ENCODE measurements around the gene UBXN1.
"Not testable (repeated sequence)": the region's sequence is repeated elsewhere in the genome, so short reads cannot be mapped to it uniquely, and the experiment has no call there.

Gene UBXN1

DNA sequence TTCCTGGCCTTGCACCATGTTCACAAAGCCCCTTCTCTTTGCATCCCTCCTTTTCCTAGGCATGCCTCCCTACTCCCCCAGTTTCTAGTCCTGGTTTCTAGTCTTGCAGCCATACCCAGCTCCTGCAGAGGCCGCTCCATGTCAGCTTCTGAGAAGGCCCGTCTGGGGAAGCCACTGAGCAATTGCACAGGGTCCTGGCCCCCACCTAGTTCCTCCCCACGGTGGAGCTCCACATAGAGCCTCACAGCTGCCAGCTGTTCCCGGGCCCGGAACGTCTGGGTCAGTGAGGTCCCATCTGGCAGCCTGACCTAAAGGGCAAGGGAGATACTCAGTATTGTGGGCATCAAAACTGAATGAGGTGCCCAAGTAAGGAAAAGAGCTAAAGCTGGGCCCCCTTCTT, 2.2 kb downstream of the UBXN1 start:
- no peak for DNase-seq (ENCODE audit: low spot score)
- TF ChIP-seq, protein P1, sequence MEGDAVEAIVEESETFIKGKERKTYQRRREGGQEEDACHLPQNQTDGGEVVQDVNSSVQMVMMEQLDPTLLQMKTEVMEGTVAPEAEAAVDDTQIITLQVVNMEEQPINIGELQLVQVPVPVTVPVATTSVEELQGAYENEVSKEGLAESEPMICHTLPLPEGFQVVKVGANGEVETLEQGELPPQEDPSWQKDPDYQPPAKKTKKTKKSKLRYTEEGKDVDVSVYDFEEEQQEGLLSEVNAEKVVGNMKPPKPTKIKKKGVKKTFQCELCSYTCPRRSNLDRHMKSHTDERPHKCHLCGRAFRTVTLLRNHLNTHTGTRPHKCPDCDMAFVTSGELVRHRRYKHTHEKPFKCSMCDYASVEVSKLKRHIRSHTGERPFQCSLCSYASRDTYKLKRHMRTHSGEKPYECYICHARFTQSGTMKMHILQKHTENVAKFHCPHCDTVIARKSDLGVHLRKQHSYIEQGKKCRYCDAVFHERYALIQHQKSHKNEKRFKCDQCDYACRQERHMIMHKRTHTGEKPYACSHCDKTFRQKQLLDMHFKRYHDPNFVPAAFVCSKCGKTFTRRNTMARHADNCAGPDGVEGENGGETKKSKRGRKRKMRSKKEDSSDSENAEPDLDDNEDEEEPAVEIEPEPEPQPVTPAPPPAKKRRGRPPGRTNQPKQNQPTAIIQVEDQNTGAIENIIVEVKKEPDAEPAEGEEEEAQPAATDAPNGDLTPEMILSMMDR (IDR thresholded peaks at IDR 0.05; ENCODE audit: extremely low read depth, insufficient read depth, missing control alignments) = no peak
- in situ Hi-C loops (cut with MboI; ENCODE audit: low pct_unique_long_range_greater_than_20kb, low sequenced_read_pairs, unreplicated experiment) = no loop called here

DNA sequence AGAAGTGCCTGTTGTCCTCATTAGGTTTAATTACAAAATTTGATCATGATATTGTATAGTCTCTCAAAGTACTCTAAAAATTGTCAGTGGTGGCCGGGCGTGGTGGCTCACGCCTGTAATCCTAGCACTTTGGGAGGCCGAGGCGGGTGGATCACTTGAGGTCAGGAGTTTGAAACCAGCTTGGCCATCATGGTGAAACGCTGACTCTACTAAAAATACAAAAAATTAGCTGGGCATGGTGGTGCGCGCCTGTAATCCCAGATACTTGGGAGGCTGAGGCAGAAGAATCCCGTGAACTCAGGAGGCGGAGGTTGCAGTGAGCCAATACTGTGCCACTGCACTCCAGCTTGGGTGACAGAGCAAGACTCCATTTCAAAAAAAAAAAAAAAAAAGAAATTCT, 3.5 kb downstream of the UBXN1 start:
- in situ Hi-C loops (cut with MboI; ENCODE audit: low pct_unique_long_range_greater_than_20kb, low sequenced_read_pairs, unreplicated experiment) = not testable (repeated sequence)

DNA sequence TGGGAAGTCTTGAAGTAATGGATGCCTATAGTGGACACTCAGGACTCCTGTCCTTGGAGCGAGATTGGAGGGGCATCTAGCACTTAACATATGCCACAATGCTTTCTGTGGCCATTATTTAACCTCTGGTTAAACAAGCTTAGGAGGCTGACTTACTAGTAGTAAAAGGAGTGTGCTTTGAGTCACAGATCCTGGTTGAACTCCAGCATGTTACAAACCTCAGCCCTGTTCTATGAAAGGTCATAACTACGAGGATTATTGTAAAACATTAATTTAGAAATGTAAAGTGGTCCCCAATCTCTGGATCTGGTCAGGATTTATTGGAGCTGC, 5.7 kb downstream of the UBXN1 start:
- in situ Hi-C loops (cut with MboI; ENCODE audit: low pct_unique_long_range_greater_than_20kb, low sequenced_read_pairs, unreplicated experiment) = no loop called here
- DNase-seq (ENCODE audit: low spot score) = no peak
- TF ChIP-seq, protein P1 (IDR thresholded peaks at IDR 0.05; ENCODE audit: extremely low read depth, insufficient read depth, missing control alignments) = no peak

More for the DNA sequence above, 3.5 kb downstream of the UBXN1 start:
- DNase-seq (ENCODE audit: low spot score) = not testable (repeated sequence)

DNA sequence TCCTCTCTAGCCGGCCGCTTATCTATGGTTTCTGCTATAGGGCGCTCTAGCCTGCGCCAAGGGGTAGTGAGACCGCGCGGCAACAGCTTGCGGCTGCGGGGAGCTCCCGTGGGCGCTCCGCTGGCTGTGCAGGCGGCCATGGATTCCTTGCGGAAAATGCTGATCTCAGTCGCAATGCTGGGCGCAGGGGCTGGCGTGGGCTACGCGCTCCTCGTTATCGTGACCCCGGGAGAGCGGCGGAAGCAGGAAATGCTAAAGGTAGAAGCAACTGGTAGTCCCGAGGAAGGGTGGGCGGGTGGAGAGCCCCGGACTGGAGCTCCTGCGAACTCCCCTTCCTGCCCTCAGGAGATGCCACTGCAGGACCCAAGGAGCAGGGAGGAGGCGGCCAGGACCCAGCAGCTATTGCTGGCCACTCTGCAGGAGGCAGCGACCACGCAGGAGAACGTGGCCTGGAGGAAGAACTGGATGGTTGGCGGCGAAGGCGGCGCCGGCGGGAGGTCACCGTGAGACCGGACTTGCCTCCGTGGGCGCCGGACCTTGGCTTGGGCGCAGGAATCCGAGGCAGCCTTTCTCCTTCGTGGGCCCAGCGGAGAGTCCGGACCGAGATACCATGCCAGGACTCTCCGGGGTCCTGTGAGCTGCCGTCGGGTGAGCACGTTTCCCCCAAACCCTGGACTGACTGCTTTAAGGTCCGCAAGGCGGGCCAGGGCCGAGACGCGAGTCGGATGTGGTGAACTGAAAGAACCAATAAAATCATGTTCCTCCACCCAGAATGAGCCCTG, 7.1 kb downstream of the UBXN1 start, which contains the start of the genes LBHD1 and UQCC3:
Gene LBHD1 (minus strand): TSS at position 660 of the 782 bp plus-strand sequence. CDS start 2,236 bp downstream, outside the sequence.
Gene UQCC3 (plus strand): TSS at position 66 of the 782 bp plus-strand sequence. CDS start 73 bp downstream, at position 139.
- peak; percentile 88 for DNase-seq (ENCODE audit: low spot score)
- TF ChIP-seq, protein P1 (IDR thresholded peaks at IDR 0.05; ENCODE audit: extremely low read depth, insufficient read depth, missing control alignments) = no peak
- in situ Hi-C loops (cut with MboI; ENCODE audit: low pct_unique_long_range_greater_than_20kb, low sequenced_read_pairs, unreplicated experiment) = no loop called here

DNA sequence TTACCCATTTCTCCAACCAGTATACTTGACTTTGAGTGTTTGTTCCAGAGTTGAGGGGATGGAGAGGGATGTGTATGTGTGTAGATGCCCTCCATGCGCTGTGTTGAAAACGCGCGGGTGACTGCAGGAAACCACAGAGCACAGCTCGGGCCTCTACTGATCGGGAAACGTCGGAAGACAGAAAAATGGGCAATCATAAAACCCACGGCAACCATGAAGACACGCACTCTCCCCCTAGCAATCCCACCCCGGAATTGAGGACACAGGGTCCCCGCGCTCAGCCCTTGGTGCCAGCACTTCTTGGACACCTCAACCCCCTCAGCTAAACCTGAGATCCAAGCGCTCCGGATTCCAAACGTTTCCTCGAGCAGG, 7.7 kb downstream of the UBXN1 start:
- no peak for DNase-seq (ENCODE audit: low spot score)
- TF ChIP-seq, protein P1 (IDR thresholded peaks at IDR 0.05; ENCODE audit: extremely low read depth, insufficient read depth, missing control alignments) = no peak
- in situ Hi-C loops (cut with MboI; ENCODE audit: low pct_unique_long_range_greater_than_20kb, low sequenced_read_pairs, unreplicated experiment) = no loop called here

DNA sequence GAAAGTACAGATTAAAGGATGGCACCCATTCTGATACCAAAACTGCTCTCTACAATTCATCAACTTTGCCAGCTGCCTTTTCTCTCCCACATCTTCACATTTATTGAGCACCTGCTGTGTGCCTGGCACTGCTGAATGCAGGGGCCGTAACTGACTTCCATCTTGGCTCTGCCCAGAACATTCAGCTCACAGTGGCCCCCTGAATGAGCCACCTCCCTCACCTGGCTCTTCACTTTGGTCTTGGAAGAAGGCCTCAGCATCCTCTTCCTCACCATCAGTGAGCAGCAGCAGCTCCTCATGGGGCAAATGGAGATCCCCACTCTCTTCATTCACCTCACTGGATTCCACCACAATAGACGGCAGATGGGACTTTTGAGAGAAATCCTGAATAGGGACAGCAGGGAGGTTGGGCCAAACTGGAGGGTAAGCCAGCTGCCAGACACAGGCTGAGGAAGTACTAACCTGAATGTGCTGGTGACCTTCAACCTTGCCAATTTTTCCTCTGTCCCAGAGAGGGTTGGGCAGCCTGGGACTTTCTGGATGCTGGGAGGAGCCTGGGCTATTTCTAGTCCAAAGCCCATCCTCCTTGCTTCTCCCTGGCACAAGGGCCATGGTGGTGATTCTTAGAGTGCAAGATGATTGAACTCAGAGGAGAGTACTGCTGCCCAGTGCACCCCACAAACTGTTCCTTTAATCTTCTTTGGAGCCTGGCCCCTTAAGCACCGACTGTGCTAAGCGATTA, 9.3 kb downstream of the UBXN1 start:
- TF ChIP-seq, protein P1 (IDR thresholded peaks at IDR 0.05; ENCODE audit: extremely low read depth, insufficient read depth, missing control alignments) = no peak
- in situ Hi-C loops (cut with MboI; ENCODE audit: low pct_unique_long_range_greater_than_20kb, low sequenced_read_pairs, unreplicated experiment) = no loop called here
- DNase-seq (ENCODE audit: low spot score) = no peak

DNA sequence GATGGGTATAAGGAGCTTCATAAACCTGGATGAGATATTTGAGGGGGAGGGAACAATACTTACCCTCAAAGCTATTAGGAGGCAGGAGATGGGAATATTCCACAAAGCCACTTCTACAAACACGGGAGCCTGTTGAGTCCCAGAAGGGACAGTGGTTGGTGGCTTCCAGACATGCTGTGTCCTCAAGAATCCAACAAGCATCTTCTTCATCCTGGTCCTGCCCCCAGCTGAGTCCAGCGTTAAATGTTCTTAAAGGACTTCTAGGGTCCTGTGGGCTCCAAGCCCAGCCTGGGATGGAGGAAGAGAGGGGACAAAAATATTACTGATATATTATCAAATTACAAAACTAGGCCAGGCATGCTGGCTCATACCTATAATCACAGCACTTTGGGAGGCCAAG, 11.4 kb downstream of the UBXN1 start:
- TF ChIP-seq, protein P1 (IDR thresholded peaks at IDR 0.05; ENCODE audit: extremely low read depth, insufficient read depth, missing control alignments) = no peak
- in situ Hi-C loops (cut with MboI; ENCODE audit: low pct_unique_long_range_greater_than_20kb, low sequenced_read_pairs, unreplicated experiment) = no loop called here
- no peak for DNase-seq (ENCODE audit: low spot score)

Data from GM13977 (cell line).